ENCODE results near the gene SERTM2.

GRCh38 chrX:111543212-111543741 is 31.8 kb downstream of the SERTM2 start:
- TF ChIP-seq SP2 (tag by site-specific recombination; IDR thresholded peaks at IDR 0.05): no peak
- TF ChIP-seq BCL11B (tag by site-specific recombination; IDR thresholded peaks at IDR 0.05; ENCODE audit: low read depth): no peak
- TF ChIP-seq, protein P1, sequence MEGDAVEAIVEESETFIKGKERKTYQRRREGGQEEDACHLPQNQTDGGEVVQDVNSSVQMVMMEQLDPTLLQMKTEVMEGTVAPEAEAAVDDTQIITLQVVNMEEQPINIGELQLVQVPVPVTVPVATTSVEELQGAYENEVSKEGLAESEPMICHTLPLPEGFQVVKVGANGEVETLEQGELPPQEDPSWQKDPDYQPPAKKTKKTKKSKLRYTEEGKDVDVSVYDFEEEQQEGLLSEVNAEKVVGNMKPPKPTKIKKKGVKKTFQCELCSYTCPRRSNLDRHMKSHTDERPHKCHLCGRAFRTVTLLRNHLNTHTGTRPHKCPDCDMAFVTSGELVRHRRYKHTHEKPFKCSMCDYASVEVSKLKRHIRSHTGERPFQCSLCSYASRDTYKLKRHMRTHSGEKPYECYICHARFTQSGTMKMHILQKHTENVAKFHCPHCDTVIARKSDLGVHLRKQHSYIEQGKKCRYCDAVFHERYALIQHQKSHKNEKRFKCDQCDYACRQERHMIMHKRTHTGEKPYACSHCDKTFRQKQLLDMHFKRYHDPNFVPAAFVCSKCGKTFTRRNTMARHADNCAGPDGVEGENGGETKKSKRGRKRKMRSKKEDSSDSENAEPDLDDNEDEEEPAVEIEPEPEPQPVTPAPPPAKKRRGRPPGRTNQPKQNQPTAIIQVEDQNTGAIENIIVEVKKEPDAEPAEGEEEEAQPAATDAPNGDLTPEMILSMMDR (tag by site-specific recombination; IDR thresholded peaks at IDR 0.05): no peak
- TF ChIP-seq ZNF560 (tag by site-specific recombination; IDR thresholded peaks at IDR 0.05; ENCODE audit: borderline replicate concordance): no peak
- no peak for TF ChIP-seq ZNF18 (tag by site-specific recombination; IDR thresholded peaks at IDR 0.05)
- TF ChIP-seq ZNF350 (tag by site-specific recombination; IDR thresholded peaks at IDR 0.05): no peak
- no peak for TF ChIP-seq ZNF747 (tag by site-specific recombination; IDR thresholded peaks at IDR 0.05)
- no peak for TF ChIP-seq ZNF221 (tag by site-specific recombination; IDR thresholded peaks at IDR 0.05; ENCODE audit: borderline replicate concordance)

Measured in HEK293 (cell line).